SK-N-MC (cell line): ENCODE measurements around the gene TSR3.

ENCODE experiments used
- EZH2 ChIP-seq: fragments of 200-600 bp; sonication (generic); IDR thresholded peaks from one replicate; pipeline ENCODE4 v1.6.1; 2017; ENCODE audit warnings: antibody characterized with exemption
- FOXP2 ChIP-seq: optimal IDR thresholded peaks from 2 replicates; pipeline ENCODE3; 2011; ENCODE audit warnings: mild to moderate bottlenecking, moderate library complexity; ENCODE audit not compliant: insufficient read depth; ENCODE audit errors: extremely low read length, control extremely low read depth
- POLR2AphosphoS5 ChIP-seq: IDR thresholded peaks from 2 replicates; pipeline ENCODE4 v1.6.1; 2012; ENCODE audit warnings: mild to moderate bottlenecking, low read depth, low read length, borderline replicate concordance

- TF ChIP-seq POLR2AphosphoS5 (no peak), EZH2 (no peak), FOXP2 (no peak)
These were observed 37.1 kb downstream of the TSR3 start for GRCh38 chr16:1314399-1315068.
